Endodermal cell (in vitro differentiated cells): Measurements from ENCODE around the gene RAP1GAP2. TPM values are rescaled to one million over a fixed set of nuclear protein-coding genes. Genes with fewer than 3 reads are reported as not detected.

ENCODE experiments used
- DNase-seq: peaks from one replicate; pipeline ENCODE4 v3.0.0-alpha.2; 2017
- H3K27ac ChIP-seq: 2 replicates; pipeline ENCODE4 v1.5.1; 2013; ENCODE audit warnings: mild to moderate bottlenecking, low read depth, low read length, moderate library complexity
- H3K27me3 ChIP-seq: 2 replicates; pipeline ENCODE4 v1.6.1; 2013; ENCODE audit warnings: mild to moderate bottlenecking, low read length, moderate library complexity; ENCODE audit not compliant: insufficient read depth, control insufficient read depth, poor library complexity, severe bottlenecking
- H3K36me3 ChIP-seq: 2 replicates; pipeline ENCODE4 v1.7.0; 2013; ENCODE audit warnings: mild to moderate bottlenecking, low read length, moderate library complexity; ENCODE audit not compliant: control insufficient read depth, insufficient read depth
- H3K4me1 ChIP-seq: one replicate; pipeline ENCODE4 v1.7.0; 2013; ENCODE audit warnings: low read length; ENCODE audit not compliant: control insufficient read depth, insufficient read depth
- H3K4me3 ChIP-seq: 2 replicates; pipeline ENCODE4 v1.5.1; 2013; ENCODE audit warnings: mild to moderate bottlenecking, low read length, moderate library complexity
- H3K9ac ChIP-seq: 2 replicates; pipeline ENCODE4 v1.6.1; 2013; ENCODE audit warnings: mild to moderate bottlenecking, low read length, moderate library complexity; ENCODE audit not compliant: poor library complexity, severe bottlenecking; ENCODE audit errors: extremely low read depth
- H3K9me3 ChIP-seq: 2 replicates; pipeline ENCODE4 v1.6.1; 2013; ENCODE audit warnings: mild to moderate bottlenecking, low read length, moderate library complexity; ENCODE audit not compliant: control insufficient read depth
- H3K27ac Mint-ChIP-seq: 2 replicates; pipeline ENCODE4 v1.8.0; 2020; ENCODE audit warnings: mixed read lengths
- H3K27me3 Mint-ChIP-seq: 2 replicates; pipeline ENCODE4 v1.8.0; 2021; ENCODE audit warnings: mild to moderate bottlenecking, mixed read lengths; ENCODE audit not compliant: insufficient read depth
- H3K36me3 Mint-ChIP-seq: 2 replicates; pipeline ENCODE4 v1.8.0; 2020; ENCODE audit warnings: low read depth, mixed read lengths
- H3K4me1 Mint-ChIP-seq: 2 replicates; pipeline ENCODE4 v1.8.0; 2020; ENCODE audit warnings: mixed read lengths
- H3K4me3 Mint-ChIP-seq: 2 replicates; pipeline ENCODE4 v1.8.0; 2020; ENCODE audit warnings: mild to moderate bottlenecking, moderate library complexity, mixed read lengths
- H3K9me3 Mint-ChIP-seq: 2 replicates; pipeline ENCODE4 v1.8.0; 2020; ENCODE audit warnings: mild to moderate bottlenecking, mixed read lengths
- CTCF ChIP-seq: fragments of 200-600 bp; sonication (generic); conservative IDR thresholded peaks from 2 replicates; pipeline ENCODE4 v1.5.0; 2021; ENCODE audit warnings: antibody characterized with exemption, mild to moderate bottlenecking
- WGBS, 2 experiments: methylation state at CpG; one replicate each; pipeline versions ENCODE4 v1.1.5 to v1.1.7; 2013; ENCODE audit warnings: missing lambda C conversion rate in 2 of 2, mixed read lengths in 1 of 2; ENCODE audit not compliant: insufficient coverage in 1 of 2, insufficient read length in 1 of 2; 5-methylcytosine and 5-hydroxymethylcytosine counted together
- total RNA-seq, 2 donors: library from RNA; stranded (reverse); fragmentation: NEBNext Ultra II Directional in 1 of 2; extraction: Animal tissue kit (Norgen Biotek cat#: 25700) in 1 of 2; gene quantifications; 2 replicates in 1 of 2; 3 replicates in 1 of 2; pipeline ENCODE4 v1.2.1, GENCODE V29; 2021

RAP1GAP2 gene
- total RNA-seq, 2 donors from 2014 or later, result 18.0 to 44.3 TPM

- Mint-ChIP-seq H3K9me3 (peaks cover 30% of the 10 kb centered on the region), H3K27ac (no peak overlapping the region), H3K4me1 (no peaks in the 10 kb centered on the region), H3K4me3 (no peak overlapping the region), H3K36me3 (peaks cover 56% of the 10 kb centered on the region), H3K27me3 (no peaks in the 10 kb centered on the region)
- Histone ChIP-seq H3K4me1 (no peaks in the 10 kb centered on the region), H3K9me3 (peaks cover 31% of the 10 kb centered on the region), H3K36me3 (peaks cover 19% of the 10 kb centered on the region), H3K9ac (no peak overlapping the region), H3K4me3 (no peak overlapping the region), H3K27ac (peak overlapping the region; percentile 77), H3K27me3 (no peaks in the 10 kb centered on the region)
- WGBS, 2 experiments, result 87 to 92% methylated on average over 20 to 26 of the region's 26 CpGs
- no peak for TF ChIP-seq CTCF
- DNase-seq, result peak; percentile 55
These were observed 230.1 kb downstream of the RAP1GAP2 start for GRCh38 chr17:3026125-3026855.

- Histone ChIP-seq H3K36me3 (peaks cover 15% of the 10 kb centered on the region), H3K27ac (peak overlapping the region; percentile 90), H3K9ac (no peak overlapping the region), H3K4me1 (no peaks in the 10 kb centered on the region), H3K27me3 (no peaks in the 10 kb centered on the region), H3K9me3 (peaks cover 23% of the 10 kb centered on the region), H3K4me3 (no peak overlapping the region)
- H3K27ac Mint-ChIP-seq, result no peak overlapping the region
- peaks cover 48% of the 10 kb centered on the region for H3K36me3 Mint-ChIP-seq
- peak; percentile 45 for DNase-seq
- no peak for TF ChIP-seq CTCF
- whole genome bisulfite sequencing, 2 experiments, result 92% methylated on average over 13 to 31 of the region's 31 CpGs
- H3K9me3 Mint-ChIP-seq, result peaks cover 23% of the 10 kb centered on the region
- no peaks in the 10 kb centered on the region for H3K27me3 Mint-ChIP-seq
- H3K4me1 Mint-ChIP-seq, result no peaks in the 10 kb centered on the region
- H3K4me3 Mint-ChIP-seq, result no peak overlapping the region
These were observed 230.9 kb downstream of the RAP1GAP2 start for GRCh38 chr17:3026856-3027751.

- TF ChIP-seq CTCF, result no peak
- H3K27ac ChIP-seq, result no peak overlapping the region
- H3K4me1 ChIP-seq, result no peaks in the 10 kb centered on the region
- Mint-ChIP-seq H3K36me3 (peaks cover 39% of the 10 kb centered on the region), H3K4me1 (no peaks in the 10 kb centered on the region), H3K27me3 (no peaks in the 10 kb centered on the region), H3K9me3 (peaks cover 14% of the 10 kb centered on the region), H3K4me3 (no peak overlapping the region), H3K27ac (no peak overlapping the region)
- peaks cover 7% of the 10 kb centered on the region for H3K36me3 ChIP-seq
- H3K4me3 ChIP-seq, result no peak overlapping the region
- H3K27me3 ChIP-seq, result no peaks in the 10 kb centered on the region
- H3K9me3 ChIP-seq, result peaks cover 14% of the 10 kb centered on the region
- 90 to 92% methylated on average over 14 to 18 of the region's 18 CpGs for WGBS, 2 experiments
- no peak overlapping the region for H3K9ac ChIP-seq
- DNase-seq, result peak; percentile 16
These were observed 231.7 kb downstream of the RAP1GAP2 start for GRCh38 chr17:3027786-3028532.
